HG02763 (cell line): Measurements from ENCODE around the gene CDX1.
"Not testable (repeated sequence)": the region's sequence is repeated elsewhere in the genome, so short reads cannot be mapped to it uniquely, and the experiment has no call there.

Experiments used
- ATAC-seq: cut with Tn5 transposase; IDR thresholded peaks from one replicate; pipeline ENCODE4 v1.9.1; 2021; ENCODE audit warnings: mild to moderate bottlenecking, moderate library complexity; ENCODE audit not compliant: unreplicated experiment

The CDX1 gene

GRCh38 chr5:150224483-150225027, 58.0 kb downstream of the CDX1 start:
- ATAC-seq, result no peak

- no peak for ATAC-seq
Measured at GRCh38 chr5:150227036-150227435, 60.5 kb downstream of the CDX1 start.

GRCh38 chr5:150227606-150228273, 61.2 kb downstream of the CDX1 start:
- ATAC-seq, result no peak

- ATAC-seq, result no peak
Measured at GRCh38 chr5:150229571-150229970, 63.0 kb downstream of the CDX1 start.

GRCh38 chr5:150230842-150231241, 64.3 kb downstream of the CDX1 start:
- ATAC-seq, result no peak

- ATAC-seq, result not testable (repeated sequence)
Measured at GRCh38 chr5:150233706-150234105, 67.1 kb downstream of the CDX1 start.
